ENCODE measurements around the gene TEX2.

TEX2 gene

GRCh38 chr17:64155751-64156544 lies 107.1 kb downstream of the TEX2 start:
- DNase-seq, result no peak

GRCh38 chr17:64155129-64155528 lies 107.9 kb downstream of the TEX2 start:
- no peak for DNase-seq

GRCh38 chr17:64154717-64155116 lies 108.3 kb downstream of the TEX2 start:
- DNase-seq, result no peak

- no peak for DNase-seq
Measured at GRCh38 chr17:64154313-64154695, 108.8 kb downstream of the TEX2 start.

GRCh38 chr17:64153565-64154312 lies 109.3 kb downstream of the TEX2 start:
- DNase-seq, result no peak

GRCh38 chr17:64152428-64153125 lies 110.5 kb downstream of the TEX2 start:
- DNase-seq, result no peak

- no peak for DNase-seq
Measured at GRCh38 chr17:64151016-64151368, 112.1 kb downstream of the TEX2 start.

- no peak for DNase-seq
Measured at GRCh38 chr17:64150237-64151015, 112.6 kb downstream of the TEX2 start.

- no peak for DNase-seq
Measured at GRCh38 chr17:64149196-64149595, 113.9 kb downstream of the TEX2 start.

- DNase-seq, result no peak
Measured at GRCh38 chr17:64148699-64149098, 114.4 kb downstream of the TEX2 start.

- no peak for DNase-seq
Measured at GRCh38 chr17:64148017-64148631, 114.9 kb downstream of the TEX2 start.

- DNase-seq, result no peak
Measured at GRCh38 chr17:64147110-64148016, 115.7 kb downstream of the TEX2 start.

GRCh38 chr17:64146418-64147109 lies 116.5 kb downstream of the TEX2 start:
- no peak for DNase-seq

- DNase-seq, result peak; percentile 95
Measured at GRCh38 chr17:64145751-64146417, 117.2 kb downstream of the TEX2 start.

GRCh38 chr17:64145375-64145750 lies 117.7 kb downstream of the TEX2 start:
- no peak for DNase-seq

GRCh38 chr17:64139542-64139941 lies 123.5 kb downstream of the TEX2 start:
- no peak for DNase-seq

- DNase-seq, result no peak
Measured at GRCh38 chr17:64138441-64138840, 124.6 kb downstream of the TEX2 start.

- DNase-seq, result no peak
Measured at GRCh38 chr17:64135000-64135399, 128.1 kb downstream of the TEX2 start.

GRCh38 chr17:64134216-64134970 lies 128.7 kb downstream of the TEX2 start:
- no peak for DNase-seq
